ENCODE data around the gene TTC7B.

DNA sequence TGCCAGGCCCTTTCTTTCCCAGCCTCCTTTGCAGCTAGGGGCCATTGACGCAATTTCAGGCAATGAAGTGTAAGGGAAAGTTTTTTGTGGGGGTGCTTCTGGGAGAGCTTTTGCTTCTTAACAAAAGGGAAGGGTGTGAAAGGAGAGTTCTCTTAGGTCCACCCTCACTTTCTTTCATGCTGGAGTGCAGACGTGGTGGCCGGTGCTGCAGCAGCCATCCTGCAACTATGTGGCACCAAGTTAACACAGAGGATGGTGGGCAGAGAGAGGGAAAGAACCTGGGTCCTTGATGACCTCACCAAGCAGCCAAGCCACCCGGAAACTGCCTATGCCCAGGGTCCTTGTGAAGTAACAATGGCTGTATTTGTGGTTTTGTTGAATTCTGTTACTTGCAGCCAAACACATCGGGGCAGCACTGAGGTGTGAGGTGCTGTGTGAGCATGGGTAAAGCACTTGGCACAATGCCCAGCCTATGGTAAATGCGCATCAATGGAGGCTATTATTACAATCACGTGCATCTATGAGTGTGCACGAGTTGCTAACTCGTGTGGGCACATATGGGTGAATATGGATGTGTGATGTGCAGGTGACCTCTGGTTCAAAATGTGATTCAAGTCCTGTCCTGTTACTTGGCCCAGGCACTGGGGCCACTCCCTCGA is 296.8 kb downstream of the TTC7B start:
- TF ChIP-seq, protein P1, sequence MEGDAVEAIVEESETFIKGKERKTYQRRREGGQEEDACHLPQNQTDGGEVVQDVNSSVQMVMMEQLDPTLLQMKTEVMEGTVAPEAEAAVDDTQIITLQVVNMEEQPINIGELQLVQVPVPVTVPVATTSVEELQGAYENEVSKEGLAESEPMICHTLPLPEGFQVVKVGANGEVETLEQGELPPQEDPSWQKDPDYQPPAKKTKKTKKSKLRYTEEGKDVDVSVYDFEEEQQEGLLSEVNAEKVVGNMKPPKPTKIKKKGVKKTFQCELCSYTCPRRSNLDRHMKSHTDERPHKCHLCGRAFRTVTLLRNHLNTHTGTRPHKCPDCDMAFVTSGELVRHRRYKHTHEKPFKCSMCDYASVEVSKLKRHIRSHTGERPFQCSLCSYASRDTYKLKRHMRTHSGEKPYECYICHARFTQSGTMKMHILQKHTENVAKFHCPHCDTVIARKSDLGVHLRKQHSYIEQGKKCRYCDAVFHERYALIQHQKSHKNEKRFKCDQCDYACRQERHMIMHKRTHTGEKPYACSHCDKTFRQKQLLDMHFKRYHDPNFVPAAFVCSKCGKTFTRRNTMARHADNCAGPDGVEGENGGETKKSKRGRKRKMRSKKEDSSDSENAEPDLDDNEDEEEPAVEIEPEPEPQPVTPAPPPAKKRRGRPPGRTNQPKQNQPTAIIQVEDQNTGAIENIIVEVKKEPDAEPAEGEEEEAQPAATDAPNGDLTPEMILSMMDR (IDR thresholded peaks at IDR 0.05 in 2 of 3, conservative IDR thresholded peaks at IDR 0.05 in 1 of 3; ENCODE audit: control insufficient read depth in 2 of 3, extremely low read depth in 1 of 3, insufficient read depth in 1 of 3, low read depth in 3 of 3, low read length in 3 of 3) = no peak
- TF ChIP-seq RAD21 (IDR thresholded peaks at IDR 0.05; ENCODE audit: insufficient read depth, low read depth, low read length) (no peak), SMC3 (IDR thresholded peaks at IDR 0.05; ENCODE audit: borderline replicate concordance, low read length) (no peak)
- TF ChIP-seq, protein P2, sequence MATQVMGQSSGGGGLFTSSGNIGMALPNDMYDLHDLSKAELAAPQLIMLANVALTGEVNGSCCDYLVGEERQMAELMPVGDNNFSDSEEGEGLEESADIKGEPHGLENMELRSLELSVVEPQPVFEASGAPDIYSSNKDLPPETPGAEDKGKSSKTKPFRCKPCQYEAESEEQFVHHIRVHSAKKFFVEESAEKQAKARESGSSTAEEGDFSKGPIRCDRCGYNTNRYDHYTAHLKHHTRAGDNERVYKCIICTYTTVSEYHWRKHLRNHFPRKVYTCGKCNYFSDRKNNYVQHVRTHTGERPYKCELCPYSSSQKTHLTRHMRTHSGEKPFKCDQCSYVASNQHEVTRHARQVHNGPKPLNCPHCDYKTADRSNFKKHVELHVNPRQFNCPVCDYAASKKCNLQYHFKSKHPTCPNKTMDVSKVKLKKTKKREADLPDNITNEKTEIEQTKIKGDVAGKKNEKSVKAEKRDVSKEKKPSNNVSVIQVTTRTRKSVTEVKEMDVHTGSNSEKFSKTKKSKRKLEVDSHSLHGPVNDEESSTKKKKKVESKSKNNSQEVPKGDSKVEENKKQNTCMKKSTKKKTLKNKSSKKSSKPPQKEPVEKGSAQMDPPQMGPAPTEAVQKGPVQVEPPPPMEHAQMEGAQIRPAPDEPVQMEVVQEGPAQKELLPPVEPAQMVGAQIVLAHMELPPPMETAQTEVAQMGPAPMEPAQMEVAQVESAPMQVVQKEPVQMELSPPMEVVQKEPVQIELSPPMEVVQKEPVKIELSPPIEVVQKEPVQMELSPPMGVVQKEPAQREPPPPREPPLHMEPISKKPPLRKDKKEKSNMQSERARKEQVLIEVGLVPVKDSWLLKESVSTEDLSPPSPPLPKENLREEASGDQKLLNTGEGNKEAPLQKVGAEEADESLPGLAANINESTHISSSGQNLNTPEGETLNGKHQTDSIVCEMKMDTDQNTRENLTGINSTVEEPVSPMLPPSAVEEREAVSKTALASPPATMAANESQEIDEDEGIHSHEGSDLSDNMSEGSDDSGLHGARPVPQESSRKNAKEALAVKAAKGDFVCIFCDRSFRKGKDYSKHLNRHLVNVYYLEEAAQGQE (IDR thresholded peaks at IDR 0.05; ENCODE audit: low read depth, low read length) = no peak
